Left hindlimb (tissue), 1 donor: Measurements from ENCODE around the gene PRPS2.

ENCODE experiments used
- DNase-seq: peaks from one replicate; pipeline ENCODE4 v3.0.0-alpha.2; 2018

The PRPS2 gene

GRCh38 chrX:12791257-12792228, at the start of gene PRPS2:
PRPS2 (plus strand) TSS chrX:12791412; CDS start chrX:12791498, 86 bp downstream.
- peak; percentile 70 for DNase-seq

- DNase-seq, result no peak
Observed at GRCh38 chrX:12741416-12741815, 49.8 kb upstream of the PRPS2 start.

- DNase-seq, result no peak
Observed at GRCh38 chrX:12747433-12747832, 43.8 kb upstream of the PRPS2 start.

GRCh38 chrX:12751887-12752286, 39.3 kb upstream of the PRPS2 start:
- no peak for DNase-seq

- no peak for DNase-seq
Observed at GRCh38 chrX:12753366-12753765, 37.8 kb upstream of the PRPS2 start.

GRCh38 chrX:12758291-12758690, 32.9 kb upstream of the PRPS2 start:
- DNase-seq, result no peak

GRCh38 chrX:12767856-12768255, 23.4 kb upstream of the PRPS2 start:
- DNase-seq, result no peak

- no peak for DNase-seq
Observed at GRCh38 chrX:12768491-12768890, 22.7 kb upstream of the PRPS2 start.

- no peak for DNase-seq
Observed at GRCh38 chrX:12770440-12770839, 20.8 kb upstream of the PRPS2 start.

GRCh38 chrX:12771445-12772069, 19.7 kb upstream of the PRPS2 start:
- no peak for DNase-seq

- no peak for DNase-seq
Observed at GRCh38 chrX:12777670-12778069, 13.5 kb upstream of the PRPS2 start.

- no peak for DNase-seq
Observed at GRCh38 chrX:12779534-12779933, 11.7 kb upstream of the PRPS2 start.

- DNase-seq, result no peak
Observed at GRCh38 chrX:12788645-12789044, 2.6 kb upstream of the PRPS2 start.

- DNase-seq, result no peak
Observed at GRCh38 chrX:12789976-12790375, 1.2 kb upstream of the PRPS2 start.

- DNase-seq, result no peak
Observed at GRCh38 chrX:12790885-12791256, 341 bp upstream of the PRPS2 start.

- DNase-seq, result no peak
Observed at GRCh38 chrX:12792711-12793110, 1.5 kb downstream of the PRPS2 start.

- DNase-seq, result no peak
Observed at GRCh38 chrX:12794654-12795053, 3.4 kb downstream of the PRPS2 start.

- no peak for DNase-seq
Observed at GRCh38 chrX:12798601-12799000, 7.4 kb downstream of the PRPS2 start.

- DNase-seq, result no peak
Observed at GRCh38 chrX:12799118-12799517, 7.9 kb downstream of the PRPS2 start.

GRCh38 chrX:12802741-12803140, 11.5 kb downstream of the PRPS2 start:
- no peak for DNase-seq

- no peak for DNase-seq
Observed at GRCh38 chrX:12804655-12805054, 13.4 kb downstream of the PRPS2 start.

- no peak for DNase-seq
Observed at GRCh38 chrX:12805333-12805732, 14.1 kb downstream of the PRPS2 start.

- no peak for DNase-seq
Observed at GRCh38 chrX:12811658-12812057, 20.4 kb downstream of the PRPS2 start.

- DNase-seq, result no peak
Observed at GRCh38 chrX:12814420-12814819, 23.2 kb downstream of the PRPS2 start.
